Liver (tissue), 9 donors: ENCODE data around the gene ZNF518B. TPM values are rescaled to one million over a fixed set of nuclear protein-coding genes. Genes with fewer than 3 reads are reported as not detected.

Experiments used
- DNase-seq: peaks from one replicate; pipeline ENCODE4 v3.0.0-alpha.2; 2017; ENCODE audit warnings: low spot score
- H3K27ac ChIP-seq, 2 donors: one replicate each; pipeline ENCODE4 v1.7.0; 2013; ENCODE audit warnings: inconsistent platforms in 2 of 2, low read length in 2 of 2, control low read depth in 1 of 2, low read depth in 1 of 2, mild to moderate bottlenecking in 1 of 2
- H3K27me3 ChIP-seq, 4 donors: one replicate each; pipeline versions ENCODE4 v1.6.1 to v1.7.0; 2013; ENCODE audit warnings: low read length in 3 of 4, inconsistent platforms in 1 of 4, mild to moderate bottlenecking in 1 of 4, moderate library complexity in 1 of 4; ENCODE audit not compliant: control insufficient read depth in 4 of 4, insufficient read depth in 4 of 4
- H3K36me3 ChIP-seq, 4 donors: one replicate each; pipeline versions ENCODE4 v1.6.1 to v1.7.0; 2013; ENCODE audit warnings: low read length in 3 of 4, mild to moderate bottlenecking in 3 of 4, low read depth in 1 of 4, moderate library complexity in 1 of 4; ENCODE audit not compliant: control insufficient read depth in 4 of 4, insufficient read depth in 3 of 4
- H3K4me1 ChIP-seq, 4 donors: one replicate each; pipeline versions ENCODE4 v1.6.1 to v1.7.0; 2013; ENCODE audit warnings: low read length in 3 of 4, mild to moderate bottlenecking in 3 of 4, moderate library complexity in 1 of 4; ENCODE audit not compliant: control insufficient read depth in 4 of 4, insufficient read depth in 4 of 4
- H3K4me3 ChIP-seq, 3 donors: one replicate each; pipeline versions ENCODE4 v1.6.1 to v1.7.0; 2013; ENCODE audit warnings: low read length in 3 of 3, control low read depth in 1 of 3, low read depth in 1 of 3, mild to moderate bottlenecking in 1 of 3
- H3K9ac ChIP-seq, 2 donors: one replicate each; pipeline ENCODE4 v1.7.0; 2013; ENCODE audit warnings: low read length in 2 of 2, mild to moderate bottlenecking in 2 of 2, moderate library complexity in 2 of 2, control low read depth in 1 of 2, low read depth in 1 of 2
- H3K9me3 ChIP-seq, 4 donors: one replicate each; pipeline versions ENCODE4 v1.6.1 to v1.7.0; 2013; ENCODE audit warnings: low read length in 3 of 4; ENCODE audit not compliant: control insufficient read depth in 4 of 4
- EGR1 ChIP-seq, 2 donors: IDR thresholded peaks; 2 replicates each; pipeline ENCODE4 v1.6.1; 2016 to 2018; ENCODE audit warnings: antibody characterized with exemption in 2 of 2, low read depth in 2 of 2
- FOXA1 ChIP-seq: IDR thresholded peaks from 2 replicates; pipeline ENCODE4 v1.6.1; 2016; ENCODE audit warnings: antibody characterized with exemption
- FOXA2 ChIP-seq: IDR thresholded peaks from 2 replicates; pipeline ENCODE4 v1.6.1; 2016; ENCODE audit warnings: antibody characterized with exemption
- HNF4A ChIP-seq, 2 donors: conservative IDR thresholded peaks; 2 replicates each; pipeline ENCODE4 v1.6.1; 2016; ENCODE audit warnings: antibody characterized with exemption in 2 of 2, mild to moderate bottlenecking in 2 of 2
- HNF4G ChIP-seq: IDR thresholded peaks from 2 replicates; pipeline ENCODE4 v1.6.1; 2016; ENCODE audit warnings: antibody characterized with exemption
- MAX ChIP-seq: IDR thresholded peaks from 2 replicates; pipeline ENCODE4 v1.6.1; 2016; ENCODE audit warnings: antibody characterized with exemption
- NR2F2 ChIP-seq: IDR thresholded peaks from 2 replicates; pipeline ENCODE4 v1.6.1; 2016; ENCODE audit warnings: antibody characterized with exemption
- RAD21 ChIP-seq, 2 donors: IDR thresholded peaks; 2 replicates each; pipeline ENCODE4 v1.6.1; 2016; ENCODE audit warnings: antibody characterized with exemption in 2 of 2, mild to moderate bottlenecking in 2 of 2
- RXRA ChIP-seq, 2 donors: IDR thresholded peaks; 2 replicates each; pipeline ENCODE4 v1.6.1; 2017 to 2018; ENCODE audit warnings: antibody characterized with exemption in 2 of 2, mild to moderate bottlenecking in 1 of 2
- SP1 ChIP-seq: IDR thresholded peaks from 2 replicates; pipeline ENCODE4 v1.6.1; 2018; ENCODE audit warnings: antibody characterized with exemption, mild to moderate bottlenecking
- TAF1 ChIP-seq: conservative IDR thresholded peaks from 2 replicates; pipeline ENCODE4 v1.6.1; 2016; ENCODE audit warnings: antibody characterized with exemption, mild to moderate bottlenecking
- WGBS: extraction: QIAGEN DNeasy Blood & Tissue Kit; methylation state at CpG from one replicate; pipeline ENCODE4 v1.1.7; 2013; 5-methylcytosine and 5-hydroxymethylcytosine counted together
- polyA plus RNA-seq, 2 donors: library from polyadenylated mRNA; stranded (reverse) in 1 of 2; unstranded in 1 of 2; fragments of 200-250 nt in 1 of 2; fragments of >200 nt in 1 of 2; fragmentation: Nextera tagmentation in 1 of 2; extraction: Ambion mirVana in 1 of 2; gene quantifications; one replicate each; pipeline versions ENCODE4 v1.2.1 to v1.2.3, GENCODE V29; 2013 to 2015
- total RNA-seq, 2 donors: library from RNA; depleted of rRNA; stranded (reverse); fragments of >200 nt; gene quantifications; one replicate each; pipeline ENCODE4 v1.2.3, GENCODE V29; 2014
- TF ChIP-seq, protein P1 (sequence below): IDR thresholded peaks from 2 replicates; pipeline ENCODE4 v1.6.1; 2016; ENCODE audit warnings: antibody characterized with exemption
- TF ChIP-seq, protein P2 (sequence below): fragments of 150-350 bp; IDR thresholded peaks from 2 replicates; pipeline ENCODE4 v1.5.1; 2017; ENCODE audit warnings: improper control_type of control experiment, low read depth, low read length; ENCODE audit not compliant: missing input control
- TF ChIP-seq, protein P3 (sequence below): IDR thresholded peaks from 2 replicates; pipeline ENCODE4 v1.6.1; 2016; ENCODE audit warnings: antibody characterized with exemption, mild to moderate bottlenecking
- TF ChIP-seq, protein P4 (sequence below): IDR thresholded peaks from 2 replicates; pipeline ENCODE4 v1.6.1; 2016; ENCODE audit warnings: antibody characterized with exemption
- donor health status: healthy.
- donor health status: healthy.
- donor health status: healthy.
- donor health status: healthy.
- donor health status: healthy.

ZNF518B gene
- total and polyA plus RNA-seq, 4 donors = 1.4 to 15.0 (median 6.9) TPM

GRCh38 chr4:10448991-10449390 lies 8.2 kb downstream of the ZNF518B start:
- H3K27ac ChIP-seq = no peak overlapping the region
- H3K4me3 ChIP-seq = no peak overlapping the region
- peaks cover 0 to 5% (median 4%) of the 10 kb centered on the region in 4 donors for H3K9me3 ChIP-seq
- no peak overlapping the region for H3K9ac ChIP-seq
- DNase-seq = no peak
- no peak for TF ChIP-seq RAD21 (IDR thresholded peaks at IDR 0.05)
- TF ChIP-seq HNF4A (conservative IDR thresholded peaks at IDR 0.05) = no peak
- TF ChIP-seq RXRA (IDR thresholded peaks at IDR 0.05) = no peak
- no peak for TF ChIP-seq EGR1 (IDR thresholded peaks at IDR 0.05; ENCODE audit: low read depth in 2 of 2)
- TF ChIP-seq SP1 = no peak
- TF ChIP-seq, protein P1, sequence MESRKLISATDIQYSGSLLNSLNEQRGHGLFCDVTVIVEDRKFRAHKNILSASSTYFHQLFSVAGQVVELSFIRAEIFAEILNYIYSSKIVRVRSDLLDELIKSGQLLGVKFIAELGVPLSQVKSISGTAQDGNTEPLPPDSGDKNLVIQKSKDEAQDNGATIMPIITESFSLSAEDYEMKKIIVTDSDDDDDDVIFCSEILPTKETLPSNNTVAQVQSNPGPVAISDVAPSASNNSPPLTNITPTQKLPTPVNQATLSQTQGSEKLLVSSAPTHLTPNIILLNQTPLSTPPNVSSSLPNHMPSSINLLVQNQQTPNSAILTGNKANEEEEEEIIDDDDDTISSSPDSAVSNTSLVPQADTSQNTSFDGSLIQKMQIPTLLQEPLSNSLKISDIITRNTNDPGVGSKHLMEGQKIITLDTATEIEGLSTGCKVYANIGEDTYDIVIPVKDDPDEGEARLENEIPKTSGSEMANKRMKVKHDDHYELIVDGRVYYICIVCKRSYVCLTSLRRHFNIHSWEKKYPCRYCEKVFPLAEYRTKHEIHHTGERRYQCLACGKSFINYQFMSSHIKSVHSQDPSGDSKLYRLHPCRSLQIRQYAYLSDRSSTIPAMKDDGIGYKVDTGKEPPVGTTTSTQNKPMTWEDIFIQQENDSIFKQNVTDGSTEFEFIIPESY = no peak
- no peak for TF ChIP-seq MAX
- TF ChIP-seq, protein P2, sequence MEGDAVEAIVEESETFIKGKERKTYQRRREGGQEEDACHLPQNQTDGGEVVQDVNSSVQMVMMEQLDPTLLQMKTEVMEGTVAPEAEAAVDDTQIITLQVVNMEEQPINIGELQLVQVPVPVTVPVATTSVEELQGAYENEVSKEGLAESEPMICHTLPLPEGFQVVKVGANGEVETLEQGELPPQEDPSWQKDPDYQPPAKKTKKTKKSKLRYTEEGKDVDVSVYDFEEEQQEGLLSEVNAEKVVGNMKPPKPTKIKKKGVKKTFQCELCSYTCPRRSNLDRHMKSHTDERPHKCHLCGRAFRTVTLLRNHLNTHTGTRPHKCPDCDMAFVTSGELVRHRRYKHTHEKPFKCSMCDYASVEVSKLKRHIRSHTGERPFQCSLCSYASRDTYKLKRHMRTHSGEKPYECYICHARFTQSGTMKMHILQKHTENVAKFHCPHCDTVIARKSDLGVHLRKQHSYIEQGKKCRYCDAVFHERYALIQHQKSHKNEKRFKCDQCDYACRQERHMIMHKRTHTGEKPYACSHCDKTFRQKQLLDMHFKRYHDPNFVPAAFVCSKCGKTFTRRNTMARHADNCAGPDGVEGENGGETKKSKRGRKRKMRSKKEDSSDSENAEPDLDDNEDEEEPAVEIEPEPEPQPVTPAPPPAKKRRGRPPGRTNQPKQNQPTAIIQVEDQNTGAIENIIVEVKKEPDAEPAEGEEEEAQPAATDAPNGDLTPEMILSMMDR = no peak
- no peak for TF ChIP-seq TAF1
- TF ChIP-seq, protein P3, sequence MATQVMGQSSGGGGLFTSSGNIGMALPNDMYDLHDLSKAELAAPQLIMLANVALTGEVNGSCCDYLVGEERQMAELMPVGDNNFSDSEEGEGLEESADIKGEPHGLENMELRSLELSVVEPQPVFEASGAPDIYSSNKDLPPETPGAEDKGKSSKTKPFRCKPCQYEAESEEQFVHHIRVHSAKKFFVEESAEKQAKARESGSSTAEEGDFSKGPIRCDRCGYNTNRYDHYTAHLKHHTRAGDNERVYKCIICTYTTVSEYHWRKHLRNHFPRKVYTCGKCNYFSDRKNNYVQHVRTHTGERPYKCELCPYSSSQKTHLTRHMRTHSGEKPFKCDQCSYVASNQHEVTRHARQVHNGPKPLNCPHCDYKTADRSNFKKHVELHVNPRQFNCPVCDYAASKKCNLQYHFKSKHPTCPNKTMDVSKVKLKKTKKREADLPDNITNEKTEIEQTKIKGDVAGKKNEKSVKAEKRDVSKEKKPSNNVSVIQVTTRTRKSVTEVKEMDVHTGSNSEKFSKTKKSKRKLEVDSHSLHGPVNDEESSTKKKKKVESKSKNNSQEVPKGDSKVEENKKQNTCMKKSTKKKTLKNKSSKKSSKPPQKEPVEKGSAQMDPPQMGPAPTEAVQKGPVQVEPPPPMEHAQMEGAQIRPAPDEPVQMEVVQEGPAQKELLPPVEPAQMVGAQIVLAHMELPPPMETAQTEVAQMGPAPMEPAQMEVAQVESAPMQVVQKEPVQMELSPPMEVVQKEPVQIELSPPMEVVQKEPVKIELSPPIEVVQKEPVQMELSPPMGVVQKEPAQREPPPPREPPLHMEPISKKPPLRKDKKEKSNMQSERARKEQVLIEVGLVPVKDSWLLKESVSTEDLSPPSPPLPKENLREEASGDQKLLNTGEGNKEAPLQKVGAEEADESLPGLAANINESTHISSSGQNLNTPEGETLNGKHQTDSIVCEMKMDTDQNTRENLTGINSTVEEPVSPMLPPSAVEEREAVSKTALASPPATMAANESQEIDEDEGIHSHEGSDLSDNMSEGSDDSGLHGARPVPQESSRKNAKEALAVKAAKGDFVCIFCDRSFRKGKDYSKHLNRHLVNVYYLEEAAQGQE = no peak
- no peak for TF ChIP-seq HNF4G
- peaks cover 3 to 33% (median 12%) of the 10 kb centered on the region in 4 donors for H3K36me3 ChIP-seq
- no peaks in the 10 kb centered on the region for H3K4me1 ChIP-seq
- WGBS = 91% methylated on average over 5 of the region's 5 CpGs
- H3K27me3 ChIP-seq = no peaks in the 10 kb centered on the region

DNA sequence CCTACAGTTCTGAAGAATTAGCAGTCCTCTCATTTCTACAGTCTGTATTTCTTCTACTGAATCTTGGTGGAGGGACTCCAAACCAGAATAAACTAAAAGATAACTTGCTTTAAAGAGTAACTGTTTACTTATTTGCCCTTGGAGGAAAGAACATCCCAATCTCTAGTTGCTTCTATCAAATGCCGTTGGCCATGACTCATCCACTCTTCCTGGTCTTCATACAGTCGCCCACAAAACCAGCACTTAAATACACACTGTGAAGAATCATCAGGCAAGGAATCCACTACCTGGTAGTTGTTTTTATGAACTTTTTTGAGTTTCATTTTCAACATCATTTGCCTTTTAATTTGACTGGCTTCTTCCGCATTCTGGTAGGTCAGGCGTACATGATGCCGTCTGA lies 14.2 kb downstream of the ZNF518B start:
- no peak for TF ChIP-seq FOXA2
- no peak for TF ChIP-seq RAD21 (IDR thresholded peaks at IDR 0.05)
- TF ChIP-seq, protein P4, sequence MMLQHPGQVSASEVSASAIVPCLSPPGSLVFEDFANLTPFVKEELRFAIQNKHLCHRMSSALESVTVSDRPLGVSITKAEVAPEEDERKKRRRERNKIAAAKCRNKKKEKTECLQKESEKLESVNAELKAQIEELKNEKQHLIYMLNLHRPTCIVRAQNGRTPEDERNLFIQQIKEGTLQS = no peak
- no peak for TF ChIP-seq HNF4G
- TF ChIP-seq NR2F2 = no peak
- no peak for TF ChIP-seq RXRA (IDR thresholded peaks at IDR 0.05)
- TF ChIP-seq FOXA1 = no peak
- TF ChIP-seq TAF1 = no peak
- TF ChIP-seq SP1 = no peak
- peaks cover 1 to 19% (median 9%) of the 10 kb centered on the region in 4 donors for H3K36me3 ChIP-seq
- peaks cover 0 to 14% (median 5%) of the 10 kb centered on the region in 4 donors for H3K9me3 ChIP-seq
- WGBS = 96% methylated on average over 5 of the region's 5 CpGs
- no peak for DNase-seq
- H3K4me3 ChIP-seq = no peak overlapping the region
- H3K27me3 ChIP-seq = no peaks in the 10 kb centered on the region
- no peak overlapping the region for H3K9ac ChIP-seq
- H3K27ac ChIP-seq = no peak overlapping the region
- no peaks in the 10 kb centered on the region for H3K4me1 ChIP-seq
